HAP-1 (cell line): ENCODE measurements around the gene IFNAR2.
A peak's percentile ranks its signal among the peaks of the same experiment; 100 is the strongest.
"Not testable (repeated sequence)": the region's sequence is repeated elsewhere in the genome, so short reads cannot be mapped to it uniquely, and the experiment has no call there.

Experiments used
- DNase-seq, 2 experiments: peaks; one replicate each; pipeline ENCODE4 v3.0.0-alpha.2; 2016 to 2020; ENCODE audit warnings: low spot score in 2 of 2
- H3K27me3 ChIP-seq: fragments of 250-450 bp; sonication (Bioruptor Pico); 2 replicates; pipeline ENCODE4 v1.5.1; 2020; ENCODE audit warnings: low read depth, mild to moderate bottlenecking, moderate library complexity
- H3K36me3 ChIP-seq: fragments of 250-450 bp; sonication (Bioruptor Pico); replicated peaks from 2 replicates; pipeline ENCODE4 v1.5.1; 2020; ENCODE audit warnings: mild to moderate bottlenecking
- H3K4me1 ChIP-seq: fragments of 250-450 bp; sonication (Bioruptor Pico); 2 replicates; pipeline ENCODE4 v1.5.1; 2020; ENCODE audit warnings: mild to moderate bottlenecking
- H3K4me3 ChIP-seq: fragments of 250-450 bp; sonication (Bioruptor Pico); 2 replicates; pipeline ENCODE4 v1.5.1; 2020; ENCODE audit warnings: mild to moderate bottlenecking, moderate library complexity
- H3K9me3 ChIP-seq: fragments of 250-450 bp; sonication (Bioruptor Pico); 2 replicates; pipeline ENCODE4 v1.5.1; 2020; ENCODE audit warnings: mild to moderate bottlenecking, moderate library complexity
- in situ Hi-C: fragments of 300-500 bp; cut with MboI; formaldehyde crosslinking; loops from 3 replicates; pipeline ENCODE4 v1.14.3; 2020; ENCODE audit warnings: low sequenced_read_pairs, inconsistent platforms, mixed read lengths

IFNAR2 gene

GRCh38 chr21:33203371-33203724, 26.4 kb upstream of the IFNAR2 start:
- DNase-seq, result no peak
- Histone ChIP-seq H3K4me1 (no peaks in the 10 kb centered on the region), H3K9me3 (no peaks in the 10 kb centered on the region), H3K36me3 (no peaks in the 10 kb centered on the region), H3K27me3 (no peaks in the 10 kb centered on the region), H3K4me3 (no peak overlapping the region)
- in situ Hi-C loops, result loop anchor here (10.0 kb wide), 1 partner anchor 59 kb away; no protein-coding TSS in a partner anchor

GRCh38 chr21:33205476-33205875, 24.3 kb upstream of the IFNAR2 start:
- Histone ChIP-seq H3K4me3 (no peak overlapping the region), H3K9me3 (no peaks in the 10 kb centered on the region; the same call in 1 of the 2 replicates), H3K4me1 (no peaks in the 10 kb centered on the region), H3K27me3 (no peaks in the 10 kb centered on the region), H3K36me3 (no peaks in the 10 kb centered on the region)
- no peak for DNase-seq
- in situ Hi-C loops, result loop anchor here (10.0 kb wide), 1 partner anchor 61 kb away; no protein-coding TSS in a partner anchor

- Histone ChIP-seq H3K9me3 (no peaks in the 10 kb centered on the region; the same call in 1 of the 2 replicates), H3K4me3 (no peak overlapping the region), H3K27me3 (no peaks in the 10 kb centered on the region), H3K36me3 (no peaks in the 10 kb centered on the region), H3K4me1 (no peaks in the 10 kb centered on the region)
- no peak for DNase-seq
- in situ Hi-C loops, result loop anchor here (10.0 kb wide), 1 partner anchor 62 kb away; no protein-coding TSS in a partner anchor
These were observed 22.9 kb upstream of the IFNAR2 start for GRCh38 chr21:33206771-33207281.

- Histone ChIP-seq H3K4me1 (no peaks in the 10 kb centered on the region), H3K36me3 (no peaks in the 10 kb centered on the region), H3K9me3 (no peaks in the 10 kb centered on the region; the same call in 1 of the 2 replicates), H3K27me3 (no peaks in the 10 kb centered on the region), H3K4me3 (no peak overlapping the region)
- in situ Hi-C loops, result loop anchor here (10.0 kb wide), 1 partner anchor 63 kb away; no protein-coding TSS in a partner anchor
- no peak for DNase-seq
These were observed 22.1 kb upstream of the IFNAR2 start for GRCh38 chr21:33207449-33208149.

GRCh38 chr21:33208534-33208933, 21.2 kb upstream of the IFNAR2 start:
- H3K4me1 ChIP-seq, result no peaks in the 10 kb centered on the region

GRCh38 chr21:33211305-33211704, 18.4 kb upstream of the IFNAR2 start:
- Histone ChIP-seq H3K4me1 (no peaks in the 10 kb centered on the region), H3K4me3 (no peak overlapping the region), H3K9me3 (no peaks in the 10 kb centered on the region; the same call in 1 of the 2 replicates), H3K36me3 (no peaks in the 10 kb centered on the region), H3K27me3 (no peaks in the 10 kb centered on the region)
- no peak for DNase-seq
- in situ Hi-C loops, result no loop called here

More at GRCh38 chr21:33208534-33208933, 21.2 kb upstream of the IFNAR2 start:
- in situ Hi-C loops, result loop anchor here (10.0 kb wide), 1 partner anchor 64 kb away; no protein-coding TSS in a partner anchor
- Histone ChIP-seq H3K9me3 (no peaks in the 10 kb centered on the region; the same call in 1 of the 2 replicates), H3K27me3 (no peaks in the 10 kb centered on the region), H3K4me3 (no peak overlapping the region), H3K36me3 (no peaks in the 10 kb centered on the region)
- no peak for DNase-seq

- DNase-seq, result no peak
- Histone ChIP-seq H3K4me3 (no peak overlapping the region), H3K27me3 (no peaks in the 10 kb centered on the region), H3K9me3 (no peaks in the 10 kb centered on the region; the same call in 1 of the 2 replicates), H3K4me1 (peaks cover 3% of the 10 kb centered on the region; the same call in 1 of the 2 replicates), H3K36me3 (no peaks in the 10 kb centered on the region)
- in situ Hi-C loops, result no loop called here
These were observed 18.0 kb upstream of the IFNAR2 start for GRCh38 chr21:33211732-33212131.

GRCh38 chr21:33212159-33212851, 17.4 kb upstream of the IFNAR2 start:
- no peak overlapping the region for H3K4me3 ChIP-seq
- peaks cover 6% of the 10 kb centered on the region for H3K4me1 ChIP-seq
- H3K9me3 ChIP-seq, result no peaks in the 10 kb centered on the region; the same call in 1 of the 2 replicates
- no peaks in the 10 kb centered on the region for H3K27me3 ChIP-seq
- in situ Hi-C loops, result no loop called here
- peak; percentile 43 to 47 for DNase-seq
- H3K36me3 ChIP-seq, result no peaks in the 10 kb centered on the region

- H3K27me3 ChIP-seq, result no peaks in the 10 kb centered on the region
- peaks cover 8% of the 10 kb centered on the region for H3K4me1 ChIP-seq
- no peak for DNase-seq
- no peaks in the 10 kb centered on the region for H3K36me3 ChIP-seq
- in situ Hi-C loops, result no loop called here
- H3K4me3 ChIP-seq, result no peak overlapping the region
- H3K9me3 ChIP-seq, result no peaks in the 10 kb centered on the region
These were observed 15.7 kb upstream of the IFNAR2 start for GRCh38 chr21:33214056-33214455.

GRCh38 chr21:33217138-33217520, 12.6 kb upstream of the IFNAR2 start:
- in situ Hi-C loops, result no loop called here
- H3K36me3 ChIP-seq, result no peaks in the 10 kb centered on the region
- H3K27me3 ChIP-seq, result no peaks in the 10 kb centered on the region
- peaks cover 8% of the 10 kb centered on the region for H3K4me1 ChIP-seq
- H3K9me3 ChIP-seq, result no peaks in the 10 kb centered on the region; the same call in 1 of the 2 replicates
- DNase-seq, result no peak
- no peak overlapping the region for H3K4me3 ChIP-seq

- in situ Hi-C loops, result no loop called here
- Histone ChIP-seq H3K4me3 (no peak overlapping the region), H3K9me3 (no peaks in the 10 kb centered on the region; the same call in 1 of the 2 replicates), H3K4me1 (peaks cover 8% of the 10 kb centered on the region), H3K27me3 (no peaks in the 10 kb centered on the region), H3K36me3 (no peaks in the 10 kb centered on the region)
- DNase-seq, result no peak
These were observed 10.4 kb upstream of the IFNAR2 start for GRCh38 chr21:33219300-33219699.

GRCh38 chr21:33219954-33220353, 9.8 kb upstream of the IFNAR2 start:
- DNase-seq, result no peak
- no peaks in the 10 kb centered on the region for H3K27me3 ChIP-seq
- peaks cover 8% of the 10 kb centered on the region for H3K4me1 ChIP-seq
- no peaks in the 10 kb centered on the region for H3K36me3 ChIP-seq
- in situ Hi-C loops, result no loop called here
- no peaks in the 10 kb centered on the region; the same call in 1 of the 2 replicates for H3K9me3 ChIP-seq
- H3K4me3 ChIP-seq, result no peak overlapping the region

GRCh38 chr21:33225376-33225775, 4.4 kb upstream of the IFNAR2 start:
- H3K9me3 ChIP-seq, H3K36me3 ChIP-seq, H3K4me3 ChIP-seq, H3K27me3 ChIP-seq, DNase-seq, in situ Hi-C loops: not testable (repeated sequence)
- peaks cover 12% of the 10 kb centered on the region for H3K4me1 ChIP-seq

- no peak for DNase-seq
- no peaks in the 10 kb centered on the region for H3K27me3 ChIP-seq
- no peaks in the 10 kb centered on the region for H3K36me3 ChIP-seq
- H3K4me1 ChIP-seq, result peaks cover 25% of the 10 kb centered on the region
- no peaks in the 10 kb centered on the region for H3K9me3 ChIP-seq
- no peak overlapping the region for H3K4me3 ChIP-seq
- in situ Hi-C loops, result no loop called here
These were observed 1.3 kb upstream of the IFNAR2 start for GRCh38 chr21:33228455-33228854.
